Daoy (cell line): Measurements from ENCODE around the gene GALNT10. TPM values are rescaled to one million over a fixed set of nuclear protein-coding genes. Genes with fewer than 3 reads are reported as not detected.

ENCODE experiments used
- DNase-seq: peaks from one replicate; pipeline ENCODE4 v3.0.0-alpha.2; 2015; ENCODE audit warnings: low read depth
- total RNA-seq: library from RNA; depleted of rRNA; stranded (reverse); fragments of >200 nt; shearing (Covaris generic); gene quantifications from 2 replicates; pipeline ENCODE4 v1.2.3, GENCODE V29; 2014

The GALNT10 gene
- total RNA-seq, 1 experiment from 2014 or later: 44.7 TPM

- DNase-seq: no peak
Measured at GRCh38 chr5:154296525-154297159, 106.1 kb downstream of the GALNT10 start.

DNA sequence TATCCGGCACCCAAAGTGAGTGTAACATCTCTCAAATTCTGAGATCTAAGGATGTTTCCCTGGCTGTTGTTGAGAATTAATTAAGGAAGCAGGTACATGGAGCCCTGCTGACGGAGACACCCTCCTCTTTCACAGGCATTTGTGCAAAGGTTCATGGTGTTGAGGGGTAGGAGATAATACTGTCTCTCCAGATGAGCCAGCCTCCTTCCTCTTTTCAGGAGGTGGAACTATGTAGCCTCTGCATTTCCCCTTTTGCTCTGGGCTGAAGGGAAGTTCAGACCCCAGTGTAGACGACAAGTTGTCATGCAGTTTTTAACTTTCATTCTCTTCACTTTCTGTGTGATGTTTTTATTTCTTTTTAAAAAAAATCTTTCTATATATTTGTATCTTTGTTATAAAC lies 107.5 kb downstream of the GALNT10 start:
- no peak for DNase-seq

DNA sequence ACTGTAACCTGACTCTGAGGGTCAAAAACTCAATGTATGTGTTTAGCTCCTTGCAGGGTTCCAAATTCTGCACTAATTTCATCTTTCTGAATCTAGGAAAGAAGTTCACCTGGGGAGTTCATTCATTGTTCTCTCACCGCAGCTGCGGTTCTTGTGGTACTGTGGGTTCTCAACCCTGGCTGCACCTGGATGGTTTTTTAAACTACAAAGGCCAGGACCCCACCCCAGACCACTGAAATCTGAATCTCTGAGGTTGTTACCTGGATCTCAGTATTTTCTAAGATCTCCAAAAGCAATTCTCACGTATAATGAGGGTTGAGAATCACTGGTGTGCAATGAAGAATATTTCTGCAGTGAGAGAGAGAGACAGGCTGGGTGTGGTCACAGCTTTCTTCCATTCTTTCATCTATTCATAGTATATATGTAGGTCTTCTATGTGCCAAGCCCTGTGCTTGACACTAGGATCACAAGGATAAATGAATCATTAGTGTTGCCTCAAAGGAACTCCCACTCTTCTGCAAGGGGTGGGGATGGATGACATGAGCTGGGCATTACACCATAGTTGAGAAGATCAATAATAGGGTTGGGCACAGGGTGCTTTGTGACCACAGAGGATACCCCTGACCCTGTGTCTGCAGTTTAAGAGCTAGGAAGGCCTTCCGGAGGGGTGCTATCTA lies 109.8 kb downstream of the GALNT10 start:
- DNase-seq: no peak

DNA sequence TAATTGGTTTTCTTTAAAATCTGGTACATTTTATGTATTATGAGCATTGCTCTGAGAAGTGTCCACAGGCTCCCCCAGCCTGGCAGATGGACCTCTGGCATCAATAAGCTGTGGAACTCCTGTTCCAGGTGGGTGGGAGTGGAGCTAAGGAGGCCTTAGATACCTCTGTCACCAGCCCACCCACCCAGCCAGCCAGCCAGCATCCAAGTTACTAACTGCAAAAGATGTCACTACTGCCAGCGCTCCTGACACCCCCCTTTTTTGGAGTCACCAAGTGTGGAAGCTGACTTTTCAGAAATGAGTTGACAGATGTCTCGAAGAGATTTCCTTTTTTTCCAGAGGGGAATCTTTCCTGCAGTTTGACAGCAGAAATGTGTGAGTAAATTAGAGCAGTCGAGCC lies 111.2 kb downstream of the GALNT10 start:
- no peak for DNase-seq

GRCh38 chr5:154302161-154302560 lies 111.6 kb downstream of the GALNT10 start:
- no peak for DNase-seq

- no peak for DNase-seq
Measured at GRCh38 chr5:154303133-154303532, 112.6 kb downstream of the GALNT10 start.

DNA sequence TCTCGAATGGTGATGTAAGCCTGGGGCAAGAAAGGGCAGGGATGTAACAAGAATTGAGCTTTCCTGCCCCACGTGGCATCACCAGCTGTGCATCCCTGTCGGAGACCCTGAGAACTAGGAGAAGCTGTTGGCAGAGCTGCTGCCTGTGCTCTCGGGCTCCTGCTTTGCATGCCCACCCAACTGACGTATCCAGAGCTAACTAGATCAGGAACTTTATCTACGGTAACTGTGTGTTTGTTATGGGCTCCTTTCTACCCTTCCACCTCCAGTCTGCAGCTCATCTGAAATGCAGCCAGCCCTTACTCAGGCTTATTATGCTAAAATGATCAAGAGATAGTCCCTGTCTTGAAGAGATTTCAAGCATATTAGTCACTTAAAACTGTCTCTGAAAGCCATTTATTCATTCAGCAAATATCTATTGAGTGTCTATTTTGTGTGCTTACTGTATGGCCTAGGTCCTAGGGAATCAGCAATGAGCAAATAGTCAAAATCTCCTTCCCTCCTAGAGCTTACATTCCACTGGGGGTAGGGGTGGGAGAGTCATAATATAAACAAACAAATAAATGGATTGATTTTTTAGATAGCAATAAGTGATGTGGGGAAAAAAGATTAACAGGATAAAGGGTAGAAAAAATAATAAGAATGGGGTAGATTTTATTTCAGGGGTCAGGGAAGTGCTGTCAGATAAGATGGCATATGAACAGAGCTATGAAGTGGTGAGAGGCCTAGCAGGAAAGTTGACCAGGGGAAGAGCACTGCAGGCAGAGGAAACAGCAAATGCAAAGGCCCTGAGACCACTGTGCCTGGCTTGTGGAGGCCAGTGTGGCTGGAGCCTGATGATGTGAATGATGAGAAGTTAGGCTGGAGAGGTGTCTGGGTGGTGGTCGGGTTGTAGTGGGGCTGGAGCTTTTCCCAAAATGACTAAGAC lies 118.2 kb downstream of the GALNT10 start:
- DNase-seq: peak; percentile 57

- peak; percentile 72 for DNase-seq
Measured at GRCh38 chr5:154309371-154309745, 118.8 kb downstream of the GALNT10 start.

GRCh38 chr5:154309805-154310204 lies 119.3 kb downstream of the GALNT10 start:
- peak; percentile 69 for DNase-seq

GRCh38 chr5:154311362-154311761 lies 120.8 kb downstream of the GALNT10 start:
- DNase-seq: no peak

DNA sequence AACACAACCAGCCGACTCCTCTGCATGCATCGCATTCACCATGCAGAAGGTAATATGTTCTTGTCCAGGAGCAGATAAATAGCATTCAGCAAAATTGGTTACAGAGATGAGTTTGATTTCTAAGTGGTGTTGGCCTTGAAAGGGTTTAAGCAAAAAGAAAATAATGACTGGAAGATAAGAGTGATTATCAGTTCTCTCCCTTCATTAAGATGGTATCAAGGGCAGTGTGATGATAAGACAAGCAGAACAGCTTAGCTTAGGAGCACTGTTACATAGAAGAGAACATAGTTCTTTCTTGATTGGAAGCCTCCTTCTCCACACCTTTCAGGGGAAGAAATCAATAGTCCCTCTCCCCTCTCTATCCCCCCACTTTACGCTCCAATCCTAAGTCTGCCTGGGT lies 121.5 kb downstream of the GALNT10 start:
- no peak for DNase-seq

GRCh38 chr5:154312576-154312975 lies 122.0 kb downstream of the GALNT10 start:
- DNase-seq: peak; percentile 14

- DNase-seq: no peak
Measured at GRCh38 chr5:154313360-154314017, 123.0 kb downstream of the GALNT10 start.

GRCh38 chr5:154315196-154315595 lies 124.7 kb downstream of the GALNT10 start:
- no peak for DNase-seq

DNA sequence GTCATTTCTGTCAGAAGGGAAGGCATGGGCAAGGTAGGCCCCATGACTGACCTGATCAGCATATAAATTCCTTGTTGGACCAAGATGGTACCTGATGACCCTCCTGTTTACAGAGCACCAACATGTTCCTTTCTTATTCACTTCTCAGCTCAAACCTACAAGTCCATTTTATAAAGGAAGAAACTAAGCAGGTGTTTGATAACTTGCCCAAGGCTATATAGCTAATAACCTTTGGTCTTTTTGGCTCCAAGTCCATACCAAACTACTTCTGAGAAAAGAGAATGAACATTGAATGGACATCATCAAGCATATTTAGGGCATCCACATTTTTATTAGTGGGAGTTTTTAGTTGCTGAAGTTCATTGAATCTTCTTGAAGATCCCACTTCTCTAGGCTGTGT lies 125.2 kb downstream of the GALNT10 start:
- no peak for DNase-seq

- no peak for DNase-seq
Measured at GRCh38 chr5:154316223-154316935, 125.8 kb downstream of the GALNT10 start.

DNA sequence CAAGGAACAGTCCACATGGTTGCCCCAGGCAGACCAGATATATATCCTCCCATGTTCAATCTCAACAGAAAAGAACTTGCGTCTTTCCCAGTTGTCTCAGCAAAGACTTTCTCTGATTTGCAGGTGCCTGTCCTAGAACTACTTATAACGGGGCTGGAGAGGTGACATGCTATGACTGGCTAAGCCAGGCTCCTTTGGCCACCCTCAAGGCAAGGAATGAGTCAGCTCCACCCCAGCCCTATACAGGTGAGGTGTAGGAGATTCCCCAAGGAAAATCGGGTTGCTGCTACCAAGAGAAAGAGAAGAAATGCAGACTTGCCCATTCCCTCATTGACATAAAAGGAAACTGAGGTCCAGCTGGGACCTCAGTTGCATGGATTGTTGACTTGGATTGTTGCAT lies 127.4 kb downstream of the GALNT10 start:
- DNase-seq: no peak

DNA sequence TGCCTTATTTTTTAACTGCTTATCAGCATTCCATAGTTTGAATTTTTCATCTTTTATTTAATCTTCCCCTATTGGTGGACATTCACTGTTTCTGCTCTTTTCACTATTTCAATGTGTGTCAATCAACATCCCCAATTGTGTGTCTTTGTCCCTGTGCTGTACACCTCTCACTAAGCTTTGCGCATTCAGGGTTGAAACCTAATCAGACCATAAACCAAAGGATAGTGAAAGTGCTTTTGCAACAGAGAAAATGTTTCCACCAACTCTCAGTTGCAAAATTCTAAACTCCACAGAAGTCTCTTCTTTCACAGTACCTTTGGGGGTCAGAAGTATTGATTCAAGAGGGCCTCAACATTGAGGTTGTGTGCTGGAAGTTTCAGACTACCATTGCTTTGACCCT lies 128.2 kb downstream of the GALNT10 start:
- no peak for DNase-seq

DNA sequence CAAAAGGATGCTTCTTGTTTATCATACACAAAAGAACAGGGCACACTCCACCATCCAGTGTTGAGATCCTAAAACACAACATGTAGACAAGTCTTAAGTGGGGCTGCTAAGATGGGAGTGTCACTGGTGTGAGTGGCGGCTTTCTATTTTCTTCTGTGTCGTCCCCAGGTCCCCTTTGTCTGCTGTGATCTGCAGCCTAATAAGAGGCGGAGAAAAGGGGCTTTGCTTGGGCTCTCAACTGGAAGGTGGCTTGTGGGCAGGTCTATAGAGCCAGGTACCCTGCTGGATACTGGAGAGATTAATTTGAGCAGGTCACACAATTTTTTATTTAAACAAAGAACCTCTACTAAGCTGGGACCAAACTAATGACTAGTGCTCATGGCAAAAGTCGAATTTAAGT lies 129.2 kb downstream of the GALNT10 start:
- DNase-seq: no peak

- DNase-seq: no peak
Measured at GRCh38 chr5:154320224-154321089, 129.9 kb downstream of the GALNT10 start.
